Psoas muscle (tissue), 8 donors: ENCODE measurements around the gene TMEM174. TPM values are rescaled to one million over a fixed set of nuclear protein-coding genes. Genes with fewer than 3 reads are reported as not detected.

Source experiments
- ATAC-seq, 4 donors: fragments of 200-7000 bp; cut with Tn5 transposase; one replicate each; pipeline ENCODE4 v1.9.1; 2020; ENCODE audit warnings: moderate library complexity in 3 of 4, mild to moderate bottlenecking in 2 of 4
- DNase-seq, 2 donors: peaks; one replicate each; pipeline ENCODE4 v3.0.0-alpha.2; 2020
- H3K27ac ChIP-seq: fragments of 200-600 bp; one replicate; pipeline ENCODE4 v1.8.0; 2022
- H3K27me3 ChIP-seq, 3 donors: fragments of 200-600 bp in 1 of 3; one replicate each; pipeline versions ENCODE4 v1.6.1 to v1.8.0; 2013 to 2022; ENCODE audit warnings: low read length in 2 of 3, mild to moderate bottlenecking in 2 of 3, moderate library complexity in 1 of 3; ENCODE audit not compliant: insufficient read depth in 3 of 3
- H3K36me3 ChIP-seq, 2 donors: fragments of 200-600 bp in 1 of 2; one replicate each; pipeline versions ENCODE4 v1.6.1 to v1.8.0; 2013 to 2022; ENCODE audit warnings: low read depth in 1 of 2, mild to moderate bottlenecking in 1 of 2, moderate library complexity in 1 of 2; ENCODE audit not compliant: insufficient read depth in 1 of 2
- H3K4me1 ChIP-seq: fragments of 200-600 bp; one replicate; pipeline ENCODE4 v1.8.0; 2022
- H3K4me3 ChIP-seq: fragments of 200-600 bp; one replicate; pipeline ENCODE4 v1.8.0; 2022; ENCODE audit warnings: mild to moderate bottlenecking
- H3K9me3 ChIP-seq: fragments of 200-600 bp; one replicate; pipeline ENCODE4 v1.8.0; 2022
- WGBS, 3 donors: extraction: QIAGEN DNeasy Blood & Tissue Kit; methylation state at CpG; one replicate each; pipeline versions ENCODE4 v1.1.6 to v1.1.7; 2013; 5-methylcytosine and 5-hydroxymethylcytosine counted together
- intact Hi-C, 2 donors: fragments of 100-400 bp; cut with DNase I; formaldehyde crosslinking; loops; one replicate each; pipeline versions ENCODE4 v1.11.0 to v1.14.2; 2022
- polyA plus RNA-seq, 3 donors: library from polyadenylated mRNA; stranded (reverse); fragments of 200-250 nt; gene quantifications; one replicate each; pipeline ENCODE4 v1.2.3, GENCODE V29; 2013
- total RNA-seq, 4 donors: library from RNA; stranded (reverse); fragmentation: NEBNext Ultra II Directional in 2 of 4; extraction: Animal tissue kit (Norgen Biotek cat#: 25700) in 2 of 4; gene quantifications; one replicate each; pipeline versions ENCODE4 v1.2.1 to v1.2.4, GENCODE V29; 2021 to 2023
- TF ChIP-seq, protein P1 (sequence below): fragments of 200-600 bp; IDR thresholded peaks from one replicate; pipeline ENCODE4 v1.8.0; 2022; ENCODE audit warnings: antibody characterized with exemption
- donor health status: healthy with polysubstance abuse.
- donor health status: DM: no; HTN: no; CAD: no; lungs with moderate emphysema.
- donor health status: Bipolar disorder and iron deficiency.
- donor health status: healthy.
- donor health status: DM: yes; HTN: yes; CAD: no.
- donor health status: DM: no; HTN: no; CAD: no.
- donor health status: DM: no; HTN: no; CAD: no.
- donor health status: DM: yes; HTN: yes; CAD: no.

TMEM174 gene
- total and polyA plus RNA-seq, 7 donors = not detected

DNA sequence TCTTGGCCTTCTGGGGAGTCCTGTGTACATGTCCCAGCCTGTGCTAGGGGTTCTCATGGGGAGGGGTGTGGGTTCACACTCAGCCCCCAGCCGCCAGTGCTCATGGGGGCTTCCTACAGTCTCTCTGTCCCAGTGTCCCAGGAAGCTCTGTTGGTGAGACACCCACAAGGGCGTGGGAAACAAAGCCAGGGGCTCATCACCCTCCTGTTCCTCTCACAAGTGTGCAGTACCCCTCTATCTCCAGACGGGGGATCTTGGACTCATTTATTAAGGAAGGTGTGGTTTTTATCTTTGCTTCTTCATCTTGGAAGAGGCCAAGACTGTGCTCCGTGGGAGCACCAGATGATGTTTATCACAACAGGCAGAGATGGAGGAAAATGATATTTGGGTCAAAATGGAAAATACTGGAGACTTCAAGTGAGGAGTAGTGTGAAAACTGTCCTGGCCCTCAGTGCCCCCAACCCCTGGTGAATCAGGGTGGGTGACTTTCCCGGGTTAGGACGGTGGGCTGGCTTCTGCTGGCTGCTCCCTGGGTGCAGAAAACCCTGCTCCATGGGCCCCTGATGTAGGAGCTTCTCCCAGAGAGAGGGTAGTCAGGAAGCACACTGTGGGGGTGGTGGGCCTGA lies 37.5 kb upstream of the TMEM174 start:
- peaks cover 0 to 19% (median 1%) of the 10 kb centered on the region in 3 donors for H3K27me3 ChIP-seq
- intact Hi-C loops = no loop called here
- DNase-seq (no peak), ATAC-seq (no peak)
- no peaks in the 10 kb centered on the region for H3K36me3 ChIP-seq
- TF ChIP-seq, protein P1, sequence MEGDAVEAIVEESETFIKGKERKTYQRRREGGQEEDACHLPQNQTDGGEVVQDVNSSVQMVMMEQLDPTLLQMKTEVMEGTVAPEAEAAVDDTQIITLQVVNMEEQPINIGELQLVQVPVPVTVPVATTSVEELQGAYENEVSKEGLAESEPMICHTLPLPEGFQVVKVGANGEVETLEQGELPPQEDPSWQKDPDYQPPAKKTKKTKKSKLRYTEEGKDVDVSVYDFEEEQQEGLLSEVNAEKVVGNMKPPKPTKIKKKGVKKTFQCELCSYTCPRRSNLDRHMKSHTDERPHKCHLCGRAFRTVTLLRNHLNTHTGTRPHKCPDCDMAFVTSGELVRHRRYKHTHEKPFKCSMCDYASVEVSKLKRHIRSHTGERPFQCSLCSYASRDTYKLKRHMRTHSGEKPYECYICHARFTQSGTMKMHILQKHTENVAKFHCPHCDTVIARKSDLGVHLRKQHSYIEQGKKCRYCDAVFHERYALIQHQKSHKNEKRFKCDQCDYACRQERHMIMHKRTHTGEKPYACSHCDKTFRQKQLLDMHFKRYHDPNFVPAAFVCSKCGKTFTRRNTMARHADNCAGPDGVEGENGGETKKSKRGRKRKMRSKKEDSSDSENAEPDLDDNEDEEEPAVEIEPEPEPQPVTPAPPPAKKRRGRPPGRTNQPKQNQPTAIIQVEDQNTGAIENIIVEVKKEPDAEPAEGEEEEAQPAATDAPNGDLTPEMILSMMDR = no peak
- no peaks in the 10 kb centered on the region for H3K9me3 ChIP-seq
- no peak overlapping the region for H3K4me3 ChIP-seq
- WGBS, 3 donors = 50 to 59% (median 59%) methylated on average over 6 of the region's 6 CpGs
- H3K27ac ChIP-seq = no peak overlapping the region
- H3K4me1 ChIP-seq = no peaks in the 10 kb centered on the region

DNA sequence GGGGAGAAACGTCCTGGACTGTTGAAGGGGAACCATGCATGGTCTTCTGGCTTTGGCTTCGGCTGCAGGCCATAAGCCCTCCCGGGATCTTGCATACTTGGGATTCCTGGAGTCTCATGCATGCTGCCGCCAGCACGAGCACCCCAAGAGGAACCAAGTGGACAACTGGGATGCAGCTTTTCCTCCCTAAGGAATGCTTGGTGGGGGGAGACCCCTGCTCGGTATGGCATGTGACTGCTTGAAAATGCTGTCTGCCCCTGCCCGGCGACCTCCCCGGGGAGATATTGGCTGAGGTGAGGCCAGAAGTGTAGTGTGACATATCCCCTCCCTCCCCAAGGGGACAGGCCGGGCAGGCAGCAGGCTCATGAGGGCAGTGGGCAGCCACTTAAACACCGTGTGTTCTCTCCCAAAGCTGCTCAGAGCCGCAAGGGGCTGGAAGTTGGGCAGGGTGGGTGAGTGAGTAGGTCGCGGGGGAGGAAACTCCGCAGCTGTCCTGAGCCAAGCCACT lies 36.9 kb upstream of the TMEM174 start:
- Histone ChIP-seq H3K9me3 (no peaks in the 10 kb centered on the region), H3K4me3 (no peak overlapping the region), H3K4me1 (no peaks in the 10 kb centered on the region), H3K27me3 (peaks cover 0 to 19% (median 1%) of the 10 kb centered on the region in 3 donors), H3K36me3 (no peaks in the 10 kb centered on the region), H3K27ac (no peak overlapping the region)
- ATAC-seq (no peak), DNase-seq (no peak)
- TF ChIP-seq, protein P1 = no peak
- WGBS, 3 donors = 30 to 39% (median 33%) methylated on average over 14 to 15 of the region's 15 CpGs
- intact Hi-C loops = no loop called here

DNA sequence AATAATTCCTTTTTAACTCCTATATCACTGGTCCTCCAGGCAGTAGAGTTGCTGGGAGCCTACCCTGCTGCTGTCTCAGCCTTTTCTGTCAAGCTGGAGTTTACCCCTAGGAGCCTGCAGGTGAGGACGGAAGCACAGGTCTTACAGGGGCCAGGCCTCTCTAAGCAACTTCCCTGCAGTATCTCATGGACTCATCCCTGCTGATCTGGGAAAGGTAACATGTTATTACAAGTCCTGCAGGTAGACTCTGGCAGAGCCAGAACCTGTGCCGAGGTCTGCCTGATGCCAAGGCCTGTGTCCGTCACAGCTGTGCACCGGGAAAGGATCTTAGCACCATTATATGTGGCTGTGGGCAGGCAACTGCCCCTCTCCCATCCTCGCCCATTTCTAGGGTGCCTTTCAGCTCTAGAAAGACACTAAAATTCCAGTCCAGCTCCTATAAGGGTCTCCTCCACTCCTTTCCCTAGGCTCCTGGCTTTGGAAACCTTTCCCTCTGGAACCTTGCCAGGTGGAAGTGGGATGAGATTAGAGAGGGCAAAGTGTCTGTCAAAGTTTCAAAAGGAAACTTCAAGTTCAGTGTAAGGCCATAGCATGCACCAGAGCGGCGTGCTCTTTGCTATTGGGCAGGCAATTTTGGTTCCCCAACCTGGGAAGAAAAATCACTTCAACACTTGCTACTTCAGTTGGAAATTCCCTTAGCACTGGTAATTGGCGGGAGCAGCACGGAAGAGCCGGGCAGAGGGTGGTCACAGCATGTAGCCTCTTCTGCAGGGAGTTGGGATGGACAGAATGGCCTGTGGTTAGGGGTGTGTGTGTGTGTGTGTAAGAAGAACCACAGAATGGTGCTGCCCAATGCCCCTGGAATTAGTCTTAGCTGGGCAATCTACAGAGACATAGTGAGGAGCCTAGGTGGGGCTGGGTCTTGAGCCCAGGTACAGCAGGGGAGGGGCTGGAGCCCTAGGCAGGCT lies 35.1 kb upstream of the TMEM174 start:
- TF ChIP-seq, protein P1 = no peak
- Histone ChIP-seq H3K4me3 (no peak overlapping the region), H3K36me3 (no peaks in the 10 kb centered on the region), H3K9me3 (no peaks in the 10 kb centered on the region), H3K27ac (no peak overlapping the region), H3K27me3 (peaks cover 0 to 19% (median 1%) of the 10 kb centered on the region in 3 donors), H3K4me1 (no peaks in the 10 kb centered on the region)
- no peak for DNase-seq
- ATAC-seq = no peak
- intact Hi-C loops = no loop called here
- 84 to 92% (median 90%) methylated on average over 10 of the region's 10 CpGs for WGBS, 3 donors

DNA sequence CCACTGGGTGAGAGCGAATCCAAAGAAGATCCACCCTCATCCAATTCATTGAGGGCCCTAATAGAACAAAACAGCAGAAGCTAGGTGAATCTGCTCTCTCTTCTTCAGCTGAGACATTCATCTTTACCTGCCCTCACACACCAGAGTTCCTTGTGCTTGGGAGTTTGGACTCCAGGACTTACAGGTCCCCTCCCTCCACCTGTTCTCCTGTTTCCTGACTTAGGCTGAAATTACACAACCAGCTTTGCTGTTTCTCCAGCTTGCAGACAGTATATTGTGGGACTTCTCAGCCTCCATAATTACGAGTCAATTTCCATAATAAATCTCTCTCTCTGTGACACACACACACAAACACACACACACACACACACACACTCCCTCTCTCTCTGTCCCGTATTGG lies 33.5 kb upstream of the TMEM174 start:
- Histone ChIP-seq H3K36me3 (no peaks in the 10 kb centered on the region), H3K9me3 (no peaks in the 10 kb centered on the region), H3K27ac (no peak overlapping the region), H3K27me3 (peaks cover 0 to 19% (median 1%) of the 10 kb centered on the region in 3 donors), H3K4me3 (no peak overlapping the region), H3K4me1 (no peaks in the 10 kb centered on the region)
- TF ChIP-seq, protein P1 = no peak
- intact Hi-C loops = no loop called here
- DNase-seq = no peak
- no peak for ATAC-seq
- 51 to 73% (median 62%) methylated on average over 3 of the region's 3 CpGs for WGBS, 3 donors
